Right cardiac atrium (tissue), 5 donors: ENCODE results near the gene CLCN3. TPM values are rescaled to one million over a fixed set of nuclear protein-coding genes. Genes with fewer than 3 reads are reported as not detected.
"Not testable (repeated sequence)": the region's sequence is repeated elsewhere in the genome, so short reads cannot be mapped to it uniquely, and the experiment has no call there.

ENCODE experiments used
- ATAC-seq, 2 donors: fragments of 200-7000 bp; cut with Tn5 transposase; one replicate each; pipeline versions ENCODE4 v1.8.0 to v1.9.1; 2020; ENCODE audit warnings: moderate library complexity in 2 of 2, mild to moderate bottlenecking in 1 of 2
- DNase-seq, 3 donors: peaks; one replicate each; pipeline ENCODE4 v3.0.0-alpha.2; 2020
- H3K27ac ChIP-seq: one replicate; pipeline ENCODE4 v1.5.1; 2013; ENCODE audit warnings: mild to moderate bottlenecking, low read length, control low read depth, moderate library complexity
- H3K27me3 ChIP-seq: one replicate; pipeline ENCODE4 v1.6.1; 2013; ENCODE audit not compliant: control insufficient read depth, insufficient read depth
- H3K4me1 ChIP-seq: one replicate; pipeline ENCODE4 v1.6.1; 2013; ENCODE audit warnings: low read length; ENCODE audit not compliant: control insufficient read depth, insufficient read depth
- H3K4me3 ChIP-seq: one replicate; pipeline ENCODE4 v1.5.1; 2013; ENCODE audit warnings: low read length, control low read depth
- H3K9me3 ChIP-seq: one replicate; pipeline ENCODE4 v1.6.1; 2013; ENCODE audit warnings: low read length; ENCODE audit not compliant: control insufficient read depth
- WGBS: extraction: QIAGEN DNeasy Blood & Tissue Kit; methylation state at CpG from one replicate; pipeline ENCODE4 v1.1.7; 2013; 5-methylcytosine and 5-hydroxymethylcytosine counted together
- intact Hi-C, 4 donors: fragments of 100-400 bp; cut with DNase I; formaldehyde crosslinking; loops; one replicate each; pipeline versions ENCODE4 v1.11.0 to v1.14.0; 2022 to 2023
- polyA plus RNA-seq: library from polyadenylated mRNA; stranded (reverse); fragments of 200-250 nt; gene quantifications from one replicate; pipeline ENCODE4 v1.2.3, GENCODE V29; 2013
- total RNA-seq, 4 donors: library from RNA; stranded (reverse); fragmentation: NEBNext Ultra II Directional; extraction: Animal tissue kit (Norgen Biotek cat#: 25700); gene quantifications; one replicate each; pipeline ENCODE4 v1.2.1, GENCODE V29; 2021
- donor health status: healthy with polysubstance abuse.
- donor health status: DM: no; HTN: yes; CAD: no.
- donor health status: DM: no; HTN: no; CAD: no.
- donor health status: DM: no; HTN: yes; CAD: no; lungs with severe emphysema.
- donor health status: DM: yes; HTN: yes; CAD: no.

CLCN3 gene
- total and polyA plus RNA-seq, 5 donors: 19.6 to 51.3 (median 48.4) TPM

DNA sequence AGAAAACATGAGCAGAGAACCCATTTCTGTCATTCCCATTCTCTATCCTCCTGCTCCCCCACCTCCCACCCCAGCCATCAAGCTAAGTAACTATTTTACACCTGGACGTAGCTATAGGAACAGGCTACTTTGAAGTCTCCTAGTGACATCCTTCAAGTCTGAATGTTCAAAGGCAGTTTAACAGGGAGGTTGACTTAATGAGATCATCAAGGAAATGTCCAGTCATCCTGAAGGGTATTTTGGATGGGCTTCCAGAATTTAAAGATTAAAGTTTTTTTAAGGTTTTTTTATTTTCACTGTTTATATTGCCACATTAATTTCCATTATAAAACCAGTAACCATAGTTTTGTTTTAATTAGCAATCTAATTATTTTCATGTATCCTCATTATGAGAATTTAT is 96.3 kb downstream of the CLCN3 start:
- ATAC-seq: peak in 1 of 2 donors; percentile 49
- intact Hi-C loops: no loop called here
- Histone ChIP-seq H3K4me3 (no peak overlapping the region), H3K9me3 (no peaks in the 10 kb centered on the region), H3K27ac (no peak overlapping the region), H3K4me1 (no peaks in the 10 kb centered on the region), H3K27me3 (no peaks in the 10 kb centered on the region)
- DNase-seq: no peak
- 74% methylated on average over 1 of the region's 1 CpG for WGBS

DNA sequence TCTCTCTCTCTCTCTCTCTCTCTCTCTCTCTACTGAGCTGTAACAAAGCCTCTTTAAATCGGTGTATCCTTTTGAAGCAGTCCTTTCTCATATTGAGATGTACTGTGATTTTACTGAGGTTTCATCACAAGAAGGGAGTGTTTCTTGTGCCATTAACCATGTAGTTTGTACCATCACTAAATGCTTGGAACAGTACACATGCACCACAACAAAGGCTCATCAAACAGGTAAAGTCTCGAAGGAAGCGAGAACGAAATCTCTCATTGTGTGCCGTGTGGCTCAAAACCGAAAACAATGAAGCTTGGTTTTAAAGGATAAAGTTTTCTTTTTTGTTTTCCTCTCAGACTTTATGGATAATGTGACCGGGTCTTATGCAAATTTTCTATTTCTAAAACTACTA is 100.2 kb downstream of the CLCN3 start:
- intact Hi-C loops: no loop called here
- no peaks in the 10 kb centered on the region for H3K9me3 ChIP-seq
- DNase-seq (no peak), ATAC-seq (no peak)
- 93% methylated on average over 7 of the region's 7 CpGs for WGBS
- no peaks in the 10 kb centered on the region for H3K4me1 ChIP-seq
- no peak overlapping the region for H3K4me3 ChIP-seq
- no peaks in the 10 kb centered on the region for H3K27me3 ChIP-seq
- no peak overlapping the region for H3K27ac ChIP-seq

- intact Hi-C loops: no loop called here
- no peaks in the 10 kb centered on the region for H3K9me3 ChIP-seq
- H3K27ac ChIP-seq: no peak overlapping the region
- H3K4me3 ChIP-seq: no peak overlapping the region
- ATAC-seq: no peak
- no peaks in the 10 kb centered on the region for H3K27me3 ChIP-seq
- 85% methylated on average over 9 of the region's 9 CpGs for WGBS
- H3K4me1 ChIP-seq: no peaks in the 10 kb centered on the region
- DNase-seq: no peak
These were observed 103.0 kb downstream of the CLCN3 start for GRCh38 chr4:169723207-169723965.

DNA sequence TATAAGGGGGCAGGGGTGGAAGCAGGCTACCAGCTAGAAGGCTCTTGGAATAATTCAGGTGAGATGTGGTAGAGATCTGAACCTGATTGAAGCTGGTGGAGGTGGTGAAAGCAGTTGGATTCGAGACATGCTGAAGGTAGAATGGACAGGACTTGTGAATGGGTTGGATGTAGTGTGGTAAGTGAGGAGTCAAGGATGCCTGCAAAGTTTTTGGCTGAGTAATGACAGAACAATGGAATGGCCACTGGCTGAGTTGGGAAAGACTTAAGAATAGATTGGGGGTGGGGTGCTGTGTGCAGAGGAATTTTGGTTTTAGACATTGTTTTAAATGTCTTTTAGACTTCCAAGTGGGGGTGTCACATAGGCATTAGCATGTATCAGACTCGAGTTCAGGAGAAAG is 103.9 kb downstream of the CLCN3 start:
- H3K9me3 ChIP-seq: no peaks in the 10 kb centered on the region
- H3K27me3 ChIP-seq: no peaks in the 10 kb centered on the region
- ATAC-seq (no peak), DNase-seq (no peak)
- intact Hi-C loops: no loop called here
- no peaks in the 10 kb centered on the region for H3K4me1 ChIP-seq
- no peak overlapping the region for H3K4me3 ChIP-seq
- WGBS: 85% methylated on average over 2 of the region's 2 CpGs
- H3K27ac ChIP-seq: no peak overlapping the region

DNA sequence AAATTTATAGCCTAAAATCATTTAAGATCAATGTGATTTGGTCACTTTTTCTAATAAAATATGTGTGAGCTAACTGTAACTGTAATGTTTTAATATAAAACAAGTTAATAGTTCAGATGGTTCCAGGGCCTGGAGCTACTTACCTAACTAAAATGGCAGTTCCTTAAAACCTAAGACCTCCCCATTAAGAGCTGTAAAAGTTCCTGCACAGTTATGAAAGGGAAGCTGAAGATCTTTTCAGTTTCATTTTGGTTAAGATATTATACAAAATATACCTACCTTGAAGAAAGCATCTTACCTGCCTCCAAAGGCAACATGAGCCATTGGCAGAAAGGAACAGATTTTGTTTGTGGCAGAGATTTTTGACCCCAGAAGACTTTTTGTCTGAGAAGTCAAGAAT is 107.2 kb downstream of the CLCN3 start:
- intact Hi-C loops: no loop called here
- DNase-seq (no peak), ATAC-seq (no peak)
- no peak overlapping the region for H3K27ac ChIP-seq
- H3K4me3 ChIP-seq: no peak overlapping the region
- H3K4me1 ChIP-seq: no peaks in the 10 kb centered on the region
- no peaks in the 10 kb centered on the region for H3K27me3 ChIP-seq
- no peaks in the 10 kb centered on the region for H3K9me3 ChIP-seq

DNA sequence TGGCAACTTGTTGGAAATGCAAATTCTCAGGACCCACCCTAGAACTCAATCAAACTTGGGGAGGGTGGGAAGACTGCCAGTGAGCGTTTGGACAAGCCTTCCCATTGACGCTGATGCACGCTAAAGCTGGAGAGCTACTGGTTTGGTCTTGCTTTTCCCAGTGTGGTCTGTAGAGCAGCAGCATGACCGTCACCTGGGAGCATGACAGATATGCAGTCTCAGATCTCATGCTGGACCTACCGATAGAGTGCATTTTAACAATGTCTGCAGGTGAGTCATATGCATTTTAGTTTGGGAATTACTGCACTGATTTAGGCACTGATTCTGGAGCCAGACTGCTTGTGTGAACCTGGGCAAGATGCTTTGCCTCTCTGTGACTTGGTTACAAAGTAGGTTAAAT is 110.2 kb downstream of the CLCN3 start:
- 92% methylated on average over 5 of the region's 5 CpGs for WGBS
- Histone ChIP-seq H3K27ac (no peak overlapping the region), H3K4me1 (no peaks in the 10 kb centered on the region), H3K27me3 (no peaks in the 10 kb centered on the region), H3K9me3 (no peaks in the 10 kb centered on the region), H3K4me3 (no peak overlapping the region)
- DNase-seq (no peak), ATAC-seq (no peak)
- intact Hi-C loops: no loop called here

DNA sequence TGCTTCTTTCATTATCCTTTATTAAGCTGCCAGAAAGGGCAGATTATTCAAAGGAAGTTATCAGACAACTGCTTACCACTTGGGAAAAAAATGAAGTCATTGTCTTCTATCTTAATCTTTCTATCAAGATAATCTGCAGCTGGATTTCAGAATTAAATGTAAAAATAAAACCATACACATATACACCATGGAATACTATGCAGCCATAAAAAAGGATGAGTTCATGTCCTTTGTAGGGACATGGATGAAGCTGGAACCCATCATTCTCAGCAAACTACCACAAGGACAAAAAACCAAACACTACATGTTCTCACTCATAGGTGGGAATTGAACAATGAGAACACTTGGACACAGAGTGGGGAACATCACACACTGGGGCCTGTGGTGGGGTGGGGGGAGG is 118.2 kb downstream of the CLCN3 start:
- H3K4me3 ChIP-seq, intact Hi-C loops, H3K27ac ChIP-seq, H3K9me3 ChIP-seq, H3K4me1 ChIP-seq, DNase-seq, H3K27me3 ChIP-seq, ATAC-seq: not testable (repeated sequence)

GRCh38 chr4:169741569-169741968 is 121.2 kb downstream of the CLCN3 start:
- Histone ChIP-seq H3K4me3 (no peak overlapping the region), H3K9me3 (no peaks in the 10 kb centered on the region), H3K27ac (no peak overlapping the region), H3K4me1 (peaks cover 2% of the 10 kb centered on the region), H3K27me3 (no peaks in the 10 kb centered on the region)
- ATAC-seq (no peak), DNase-seq (no peak)
- intact Hi-C loops: no loop called here
- WGBS: 87% methylated on average over 2 of the region's 2 CpGs

DNA sequence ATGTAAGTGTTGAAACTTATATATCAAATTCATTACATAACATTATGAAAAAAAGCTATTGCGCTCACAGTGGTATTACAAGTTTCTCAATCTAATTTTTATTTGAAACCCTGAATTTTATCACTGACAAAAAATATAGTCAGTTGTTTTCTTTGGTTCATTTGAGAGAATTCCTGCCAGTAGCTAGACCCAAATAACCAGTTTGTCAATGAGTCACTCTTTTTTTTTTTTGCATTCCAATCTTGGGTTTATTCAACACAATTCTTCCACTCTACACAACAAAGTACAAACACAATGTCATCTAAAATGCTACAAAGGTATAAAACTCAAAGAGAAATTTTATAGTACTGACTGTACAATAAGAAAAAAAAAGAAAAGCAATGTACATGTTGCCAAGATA is 124.2 kb downstream of the CLCN3 start:
- ATAC-seq (no peak), DNase-seq (no peak)
- Histone ChIP-seq H3K27me3 (no peaks in the 10 kb centered on the region), H3K4me3 (no peak overlapping the region), H3K4me1 (peaks cover 2% of the 10 kb centered on the region), H3K9me3 (no peaks in the 10 kb centered on the region), H3K27ac (no peak overlapping the region)
- 100% methylated on average over 1 of the region's 1 CpG for WGBS
- intact Hi-C loops: no loop called here

- H3K27me3 ChIP-seq: no peaks in the 10 kb centered on the region
- H3K4me3 ChIP-seq: no peak overlapping the region
- H3K4me1 ChIP-seq: peaks cover 2% of the 10 kb centered on the region
- intact Hi-C loops: no loop called here
- no peaks in the 10 kb centered on the region for H3K9me3 ChIP-seq
- 100% methylated on average over 1 of the region's 1 CpG for WGBS
- no peak overlapping the region for H3K27ac ChIP-seq
- no peak for ATAC-seq
- DNase-seq: no peak
These were observed 124.9 kb downstream of the CLCN3 start for GRCh38 chr4:169745291-169745690.

DNA sequence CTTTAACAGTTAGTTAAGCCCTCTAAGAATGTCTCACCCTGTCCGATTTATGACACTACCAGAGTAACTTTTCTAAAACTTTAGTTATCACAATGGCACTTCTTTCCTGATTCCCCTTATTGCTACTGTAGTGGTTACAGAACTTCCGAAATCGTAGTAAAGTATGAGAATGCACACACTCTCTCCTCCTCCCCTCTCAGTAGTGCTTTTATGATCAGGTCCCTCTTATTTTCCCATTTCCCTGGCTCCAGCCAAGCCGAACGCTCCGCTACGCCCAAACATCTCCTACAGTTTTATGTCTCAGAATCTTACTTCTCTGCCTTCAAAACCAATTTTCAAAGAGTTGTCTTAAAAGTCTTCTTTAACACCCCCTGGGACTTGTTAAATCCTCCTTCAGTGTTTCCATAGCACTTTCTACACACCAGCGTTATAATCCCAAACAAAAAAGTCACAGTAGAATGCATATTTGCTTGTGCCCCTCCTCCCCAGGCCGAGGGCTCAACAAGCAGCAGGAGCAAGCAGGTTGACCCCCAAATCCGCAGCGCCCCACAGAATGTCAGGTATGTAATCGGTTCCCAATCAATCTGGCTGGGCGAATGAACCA is 136.7 kb downstream of the CLCN3 start:
- Histone ChIP-seq H3K9me3 (no peaks in the 10 kb centered on the region), H3K27me3 (no peaks in the 10 kb centered on the region), H3K4me1 (no peaks in the 10 kb centered on the region), H3K27ac (no peak overlapping the region), H3K4me3 (peak overlapping the region; percentile 93)
- ATAC-seq (no peak), DNase-seq (no peak)
- intact Hi-C loops: no loop called here
- WGBS: 2% methylated on average over 13 of the region's 13 CpGs
